Subcutaneous adipose tissue (tissue), 4 donors: Measurements from ENCODE around the gene C5orf47. TPM values are rescaled to one million over a fixed set of nuclear protein-coding genes. Genes with fewer than 3 reads are reported as not detected.

Source experiments
- CTCF ChIP-seq: fragments of 450-650 bp; IDR thresholded peaks from one replicate; pipeline ENCODE4 v1.5.1; 2016; ENCODE audit warnings: low read depth, mild to moderate bottlenecking, control low read depth, antibody characterized with exemption, moderate library complexity
- total RNA-seq, 4 donors: library from RNA; depleted of rRNA; stranded (reverse); fragments of >200 nt; gene quantifications; one replicate each; pipeline ENCODE4 v1.1.0, GENCODE V29; 2016

C5orf47 gene
- total RNA-seq, 4 donors from 2014 or later, result not detected

GRCh38 chr5:174047472-174048099 is 58.6 kb downstream of the C5orf47 start:
- no peak for TF ChIP-seq CTCF

GRCh38 chr5:174052636-174053035 is 63.7 kb downstream of the C5orf47 start:
- no peak for TF ChIP-seq CTCF

GRCh38 chr5:174053905-174054304 is 64.9 kb downstream of the C5orf47 start:
- TF ChIP-seq CTCF, result no peak

Other genes starting within 250 kb of the C5orf47 start
- 10 to 100 TPM; 42.1 to 58.7 (median 49.3) TPM for gene CPEB4, start 100.8 kb upstream of the C5orf47 start, total RNA-seq
- gene NSG2, start 56.5 kb downstream of the C5orf47 start, total RNA-seq, result not detected